Panc1 (cell line): ENCODE data around the gene DNAH7.

Experiments used
- CTCF ChIP-seq: fragments of 450-650 bp; IDR thresholded peaks from 2 replicates; pipeline ENCODE4 v1.5.1; 2017; ENCODE audit warnings: mild to moderate bottlenecking
- POLR2AphosphoS5 ChIP-seq: IDR thresholded peaks from 2 replicates; pipeline ENCODE4 v1.6.1; 2012; ENCODE audit warnings: mild to moderate bottlenecking, low read depth, low read length, moderate library complexity
- REST ChIP-seq, 2 experiments: IDR thresholded peaks; 2 replicates each; pipeline ENCODE4 v1.6.1; 2011 to 2012; ENCODE audit warnings: low read depth in 2 of 2, control low read depth in 1 of 2, low read length in 1 of 2, mild to moderate bottlenecking in 1 of 2, moderate library complexity in 1 of 2; ENCODE audit not compliant: insufficient read depth in 1 of 2
- SIN3A ChIP-seq: IDR thresholded peaks from 2 replicates; pipeline ENCODE4 v1.6.1; 2012; ENCODE audit warnings: low read depth, mild to moderate bottlenecking, low read length, moderate library complexity, borderline replicate concordance; ENCODE audit not compliant: insufficient read depth
- TCF7L2 ChIP-seq: IDR thresholded peaks from 2 replicates; pipeline ENCODE4 v1.6.1; 2011; ENCODE audit warnings: mild to moderate bottlenecking, low read depth, low read length, inconsistent platforms

GRCh38 chr2:195695002-195695631, 373.5 kb downstream of the DNAH7 start:
- TF ChIP-seq CTCF, result no peak
- no peak for TF ChIP-seq TCF7L2
- TF ChIP-seq POLR2AphosphoS5, result no peak
- no peak for TF ChIP-seq REST (IDR thresholded peaks at IDR 0.05; ENCODE audit: insufficient read depth in 1 of 2, low read depth in 2 of 2, low read length in 1 of 2)
- TF ChIP-seq SIN3A, result no peak
